A549 (cell line): Measurements from ENCODE around the gene MGMT. TPM values are rescaled to one million over a fixed set of nuclear protein-coding genes. Genes with fewer than 3 reads are reported as not detected.

ENCODE experiments used
- ATAC-seq, 2 experiments: fragments of 200-7000 bp in 1 of 2; fragments of >200 bp in 1 of 2; cut with Nextera tagmentation in 1 of 2; cut with Tn5 transposase in 1 of 2; 3 replicates each; pipeline versions ENCODE4 v1.8.0 to v1.9.1; 2018 to 2020; ENCODE audit warnings: mild to moderate bottlenecking in 1 of 2, moderate library complexity in 1 of 2
- CTCF ChIA-PET: fragments of 300-600 bp; sonication (Branson Sonifier 250); formaldehyde crosslinking; extraction: SDS; loops from one replicate; lab custom pipeline; 2021; ENCODE audit warnings: antibody characterized with exemption, inconsistent platforms; lab: Yijun Ruan, JAX
- POLR2A ChIA-PET: fragments of 350-600 bp; formaldehyde crosslinking; extraction: SDS; loops from one replicate; lab custom pipeline; 2021; ENCODE audit warnings: antibody characterized with exemption, inconsistent platforms; lab: Yijun Ruan, JAX
- DNase-seq, 2 experiments: peaks; one replicate each; pipeline versions ENCODE4 v3.0.0 to v3.0.0-alpha.2; 2011 to 2016; ENCODE audit warnings: low read depth in 1 of 2, low spot score in 1 of 2
- FAIRE-seq: peaks from 2 replicates; lab custom pipeline; 2011; peaks lifted over from hg19 to GRCh38; lab: Jason Lieb, UNC
- H3K27ac ChIP-seq, 2 experiments: fragments of >200 bp; sonication (Bioruptor Twin); formaldehyde crosslinking; 3 replicates each; pipeline ENCODE4 v1.5.1; 2016 to 2017
- H3K4me1 ChIP-seq: fragments of >200 bp; sonication (Bioruptor Twin); formaldehyde crosslinking; 3 replicates; pipeline ENCODE4 v1.6.1; 2016
- H3K4me2 ChIP-seq: fragments of >200 bp; sonication (Bioruptor Twin); formaldehyde crosslinking; 3 replicates; pipeline ENCODE4 v1.6.1; 2016
- H3K4me3 ChIP-seq: fragments of >200 bp; sonication (Bioruptor Twin); formaldehyde crosslinking; 3 replicates; pipeline ENCODE4 v1.5.1; 2016
- H3K9me3 ChIP-seq: fragments of >200 bp; sonication (Bioruptor Twin); formaldehyde crosslinking; 3 replicates; pipeline ENCODE4 v1.6.1; 2016
- ATOH8 ChIP-seq: fragments of 250-450 bp; sonication (Bioruptor Pico); IDR thresholded peaks from 2 replicates; pipeline ENCODE4 v1.5.0; 2020; ENCODE audit warnings: low read depth, mild to moderate bottlenecking, moderate library complexity
- BHLHE40 ChIP-seq: IDR thresholded peaks from 2 replicates; pipeline ENCODE4 v1.6.1; 2012; ENCODE audit warnings: low read depth, low read length, inconsistent platforms
- CHD4 ChIP-seq: fragments of 200-600 bp; sonication (generic); IDR thresholded peaks from 2 replicates; pipeline ENCODE4 v1.6.1; 2016; ENCODE audit warnings: antibody characterized with exemption, mild to moderate bottlenecking, borderline replicate concordance
- CTCF ChIP-seq: fragments of >200 bp; sonication (Bioruptor Twin); formaldehyde crosslinking; IDR thresholded peaks from 3 replicates; pipeline ENCODE4 v1.5.1; 2016
- E2F6 ChIP-seq: IDR thresholded peaks from 2 replicates; pipeline ENCODE4 v1.6.1; 2012; ENCODE audit warnings: low read depth, borderline replicate concordance
- HEYL ChIP-seq: fragments of 250-450 bp; sonication (Bioruptor Pico); IDR thresholded peaks from 2 replicates; pipeline ENCODE4 v1.8.0; 2021; ENCODE audit warnings: mild to moderate bottlenecking, moderate library complexity
- HOXA7 ChIP-seq: fragments of 250-450 bp; sonication (Bioruptor Pico); IDR thresholded peaks from 2 replicates; pipeline ENCODE4 v1.5.0; 2020; ENCODE audit warnings: mild to moderate bottlenecking, moderate library complexity
- JUN ChIP-seq, 2 experiments: fragments of >200 bp; sonication (Bioruptor Twin); formaldehyde crosslinking; IDR thresholded peaks; 2 replicates in 1 of 2; 3 replicates in 1 of 2; pipeline ENCODE4 v1.6.1; 2016 to 2017
- JUNB ChIP-seq: fragments of >200 bp; sonication (Bioruptor Twin); formaldehyde crosslinking; IDR thresholded peaks from 2 replicates; pipeline ENCODE4 v1.6.1; 2016
- KDM1A ChIP-seq: fragments of 200-600 bp; sonication (generic); IDR thresholded peaks from 2 replicates; pipeline ENCODE4 v1.6.1; 2016; ENCODE audit warnings: low read depth, mild to moderate bottlenecking
- MYC ChIP-seq: IDR thresholded peaks from 2 replicates; pipeline ENCODE4 v1.6.1; 2012; ENCODE audit warnings: mild to moderate bottlenecking, inconsistent platforms, low read length, improper control_type of control experiment, borderline replicate concordance
- NPAS2 ChIP-seq: fragments of 250-450 bp; sonication (Bioruptor Pico); IDR thresholded peaks from 2 replicates; pipeline ENCODE4 v1.8.0; 2022; ENCODE audit warnings: mild to moderate bottlenecking, moderate library complexity, borderline replicate concordance
- POLR2AphosphoS2 ChIP-seq: conservative IDR thresholded peaks from 2 replicates; pipeline ENCODE4 v1.6.1; 2012; ENCODE audit warnings: low read length, improper control_type of control experiment, inconsistent platforms
- RFX5 ChIP-seq: fragments of 450-650 bp; IDR thresholded peaks from 2 replicates; pipeline ENCODE4 v1.7.1; 2014; ENCODE audit warnings: antibody characterized with exemption, mild to moderate bottlenecking, moderate library complexity
- SREBF2 ChIP-seq: fragments of 450-650 bp; IDR thresholded peaks from 2 replicates; pipeline ENCODE4 v1.6.1; 2014; ENCODE audit warnings: mild to moderate bottlenecking, moderate library complexity
- TFCP2L1 ChIP-seq: fragments of 250-450 bp; sonication (Bioruptor Pico); IDR thresholded peaks from 2 replicates; pipeline ENCODE4 v1.5.0; 2021; ENCODE audit warnings: mild to moderate bottlenecking
- TP53 ChIP-seq: fragments of 250-450 bp; sonication (Bioruptor Pico); IDR thresholded peaks from 2 replicates; pipeline ENCODE4 v1.5.0; 2021; ENCODE audit warnings: mild to moderate bottlenecking, moderate library complexity
- USF2 ChIP-seq: fragments of 450-650 bp; IDR thresholded peaks from 2 replicates; pipeline ENCODE4 v1.6.1; 2014; ENCODE audit warnings: antibody characterized with exemption
- ZSCAN20 ChIP-seq: fragments of 250-450 bp; sonication (Bioruptor Pico); IDR thresholded peaks from 2 replicates; pipeline ENCODE4 v1.8.0; 2022; ENCODE audit warnings: mild to moderate bottlenecking, moderate library complexity
- WGBS: methylation state at CpG from one replicate; pipeline ENCODE4 v1.1.6; 2017; ENCODE audit errors: missing lambda C conversion rate; 5-methylcytosine and 5-hydroxymethylcytosine counted together
- polyA plus RNA-seq, 4 experiments: library from polyadenylated mRNA; depleted of rRNA in 3 of 4; stranded (reverse); fragments of >200 nt; fragmentation: RNase III in 1 of 4; extraction: RNeasy Plus Mini Kit Qiagen cat#74134 plus additional on column Dnase treatment in 1 of 4; gene quantifications; 2 replicates in 3 of 4; 3 replicates in 1 of 4; pipeline ENCODE4 v1.2.3, GENCODE V29; 2011 to 2017

Gene MGMT
- polyA plus RNA-seq, 2 of the 4 experiments (the other 2 are of a cell fraction): 4.9 to 5.2 TPM

- H3K9me3 ChIP-seq: no peaks in the 10 kb centered on the region
- no peak for DNase-seq
- ChIA-PET CTCF (no interaction called here), POLR2A (no interaction called here)
- TF ChIP-seq JUN (IDR thresholded peaks at IDR 0.05) (no peak), RFX5 (no peak), SREBF2 (no peak), POLR2AphosphoS2 (no peak), KDM1A (no peak), CTCF (no peak), HOXA7 (no peak), NPAS2 (CRISPR knock-in tag) (no peak), ZSCAN20 (no peak), JUNB (no peak), MYC (no peak), CHD4 (no peak)
- H3K4me2 ChIP-seq: no peak overlapping the region
- FAIRE-seq: no peak
- WGBS: 82% methylated on average over 9 of the region's 9 CpGs
- ATAC-seq: no peak
- no peak overlapping the region for H3K27ac ChIP-seq
- H3K4me3 ChIP-seq: no peak overlapping the region
- H3K4me1 ChIP-seq: no peaks in the 10 kb centered on the region
These were observed 249.8 kb downstream of the MGMT start for GRCh38 chr10:129716881-129717280.

GRCh38 chr10:129717816-129718547, 250.9 kb downstream of the MGMT start:
- no peak overlapping the region for H3K27ac ChIP-seq
- DNase-seq: no peak
- no peak for ATAC-seq
- TF ChIP-seq E2F6 (no peak), HEYL (CRISPR knock-in tag) (no peak), USF2 (no peak), ATOH8 (CRISPR knock-in tag) (no peak), TP53 (CRISPR knock-in tag) (no peak), TFCP2L1 (CRISPR knock-in tag) (no peak), BHLHE40 (no peak)
- CTCF ChIA-PET: interaction anchor here (1.3 kb wide), 1 partner anchor 8 kb away, joined by 4 read pairs; no protein-coding TSS in a partner anchor
- no peaks in the 10 kb centered on the region for H3K9me3 ChIP-seq
- FAIRE-seq: no peak
- POLR2A ChIA-PET: no interaction called here
- H3K4me1 ChIP-seq: no peaks in the 10 kb centered on the region
- no peak overlapping the region for H3K4me2 ChIP-seq
- 45% methylated on average over 14 of the region's 14 CpGs for WGBS
- no peak overlapping the region for H3K4me3 ChIP-seq
